ENCODE measurements around the gene UBASH3A. TPM values are rescaled to one million over a fixed set of nuclear protein-coding genes. Genes with fewer than 3 reads are reported as not detected.

Gene UBASH3A
- total RNA-seq, 1 donor from 2014 or later: not detected

DNA sequence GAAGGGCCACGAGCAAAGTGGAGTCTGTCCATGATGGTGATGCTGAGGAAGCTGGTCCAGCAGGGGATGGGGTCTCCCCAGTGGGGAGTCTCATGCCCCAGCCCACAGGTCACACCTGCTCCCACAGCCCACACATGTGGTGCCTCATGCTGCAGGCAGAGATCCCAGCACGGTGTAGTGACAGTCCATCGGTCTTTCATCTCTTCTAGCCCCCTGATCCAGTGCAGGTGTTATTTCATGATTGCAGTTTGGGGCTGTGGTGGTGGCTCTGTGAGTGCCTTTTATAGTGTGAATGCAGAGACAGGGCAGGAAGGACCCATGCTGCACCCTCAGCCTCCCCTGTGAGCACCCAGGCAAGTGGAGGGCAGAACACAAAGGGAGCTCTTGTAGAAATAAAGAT lies 45.0 kb downstream of the UBASH3A start:
- DNase-seq (ENCODE audit: low read depth in 2 of 2): no peak

DNA sequence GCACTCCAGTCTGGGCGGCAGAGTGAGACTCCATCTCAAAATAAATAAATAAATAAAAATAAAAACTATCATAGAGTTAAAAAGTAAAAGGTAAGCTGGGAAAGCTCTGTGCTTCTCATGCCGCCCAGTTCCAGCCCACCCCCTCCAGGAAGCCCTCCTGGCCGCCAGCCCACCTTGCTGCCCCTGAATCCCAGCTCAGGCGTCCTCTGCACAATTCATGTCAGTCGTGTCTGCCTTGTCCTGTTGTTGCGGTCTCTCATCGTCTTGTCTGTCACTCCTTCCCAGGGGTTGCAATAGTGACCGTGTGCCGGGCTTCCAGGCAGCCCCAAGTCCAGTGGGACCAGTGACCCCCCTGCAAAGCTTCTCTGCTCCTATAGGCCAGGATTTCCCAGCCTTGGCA lies 48.2 kb downstream of the UBASH3A start:
- no peak for DNase-seq (ENCODE audit: low read depth in 2 of 2)

DNA sequence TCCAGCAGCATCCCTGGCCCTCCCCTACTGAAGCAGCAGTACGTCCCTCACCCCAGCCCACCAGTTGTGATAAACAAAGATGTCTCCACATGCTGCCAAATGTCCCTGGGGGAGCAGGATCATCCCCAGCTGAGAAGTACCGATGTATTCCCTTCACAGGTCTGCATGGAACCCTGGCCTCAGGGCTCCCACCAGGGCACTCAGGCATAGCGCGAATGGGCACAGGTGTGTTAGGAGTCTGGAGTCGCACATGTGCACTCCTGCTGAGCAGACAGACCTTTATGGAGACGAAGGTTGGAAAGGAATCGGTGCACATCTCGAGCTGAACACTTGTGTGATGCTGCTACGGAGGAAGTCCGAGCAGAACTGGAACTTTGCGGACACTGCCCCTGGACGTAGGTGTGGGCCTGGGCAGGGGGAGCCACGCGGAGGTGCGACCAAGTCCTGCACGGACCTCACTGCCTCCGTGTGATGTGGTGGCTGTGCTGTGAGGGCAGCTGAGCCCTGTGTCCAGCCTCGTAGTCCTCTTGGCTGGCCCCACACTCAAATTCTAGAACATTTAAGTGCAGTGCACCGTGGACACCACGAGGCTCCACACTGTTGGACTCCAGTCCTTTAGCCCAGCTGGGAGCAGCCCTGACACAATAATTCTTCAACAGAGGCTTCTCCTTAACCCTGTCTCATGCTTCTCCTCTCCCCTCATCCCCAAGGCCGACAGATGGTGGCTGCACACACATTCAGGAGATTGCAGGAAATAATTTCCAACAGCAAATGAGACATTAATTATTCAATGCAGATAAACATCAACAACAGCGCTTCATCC lies 48.9 kb downstream of the UBASH3A start:
- no peak for DNase-seq (ENCODE audit: low read depth in 2 of 2)

DNA sequence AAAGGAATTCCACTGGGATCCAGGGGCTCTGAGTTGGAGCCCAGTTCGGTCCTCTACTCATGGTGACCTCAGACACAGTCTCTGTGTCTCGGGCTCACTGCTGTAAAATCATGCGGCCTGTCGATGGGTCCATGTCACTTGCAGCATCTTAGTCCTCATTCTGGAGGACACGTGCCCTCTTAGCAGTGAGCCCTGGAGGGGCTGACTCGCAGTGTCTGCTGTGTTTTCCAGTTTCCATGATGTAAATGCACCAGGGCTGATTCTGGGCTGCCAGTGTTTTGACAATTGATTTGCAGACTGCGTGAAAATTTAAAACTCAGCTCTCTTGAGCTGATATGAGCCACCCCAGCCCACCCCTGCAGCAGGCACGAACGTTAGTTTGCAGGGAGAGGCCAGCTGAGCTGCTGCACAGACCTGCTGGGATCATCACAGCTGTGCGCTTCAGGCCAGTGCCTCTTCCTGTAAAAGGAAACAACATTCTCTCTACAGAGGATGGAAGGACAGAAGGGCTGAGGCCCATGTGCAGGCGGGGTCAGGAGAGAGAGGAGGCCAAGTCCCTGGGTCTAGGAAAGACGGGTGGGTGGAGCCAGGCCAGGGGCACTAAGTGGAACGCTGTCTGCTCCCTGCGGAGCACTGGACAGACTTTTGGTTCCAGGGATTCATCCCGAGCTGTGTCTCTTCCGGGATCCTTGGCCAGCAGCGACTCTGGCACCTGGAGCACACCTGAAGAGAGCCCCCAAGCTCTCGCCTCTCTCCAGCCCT lies 49.7 kb downstream of the UBASH3A start:
- DNase-seq (ENCODE audit: low read depth in 2 of 2): peak; percentile 35 to 55

DNA sequence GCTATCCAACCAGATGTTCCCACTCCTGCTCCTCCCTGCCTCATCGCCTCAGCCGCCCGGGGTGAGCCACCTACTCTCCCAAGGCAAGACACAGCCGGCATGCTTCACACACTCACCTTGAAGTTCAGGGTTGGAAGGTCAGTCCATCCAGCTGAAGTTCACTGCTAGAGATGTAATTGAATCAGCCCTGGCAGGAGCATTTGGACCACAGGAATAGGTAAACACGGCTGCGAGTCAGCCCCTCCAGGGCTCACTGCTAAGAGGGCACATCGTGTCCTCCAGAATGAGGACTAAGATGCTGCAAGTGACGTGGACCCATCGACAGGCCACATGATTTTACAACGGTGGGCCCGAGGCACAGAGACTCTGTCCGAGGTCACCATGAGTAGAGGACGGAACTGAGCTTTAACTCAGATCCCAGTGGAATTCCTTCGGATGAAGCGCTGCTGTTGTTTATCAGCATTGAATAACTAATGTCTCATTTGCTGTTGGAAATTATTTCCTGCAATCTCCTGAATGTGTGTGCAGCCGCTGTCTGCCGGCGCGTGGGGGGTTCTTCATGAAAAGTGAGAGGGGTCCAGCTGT lies 50.4 kb downstream of the UBASH3A start:
- DNase-seq (ENCODE audit: low read depth in 2 of 2): no peak

DNA sequence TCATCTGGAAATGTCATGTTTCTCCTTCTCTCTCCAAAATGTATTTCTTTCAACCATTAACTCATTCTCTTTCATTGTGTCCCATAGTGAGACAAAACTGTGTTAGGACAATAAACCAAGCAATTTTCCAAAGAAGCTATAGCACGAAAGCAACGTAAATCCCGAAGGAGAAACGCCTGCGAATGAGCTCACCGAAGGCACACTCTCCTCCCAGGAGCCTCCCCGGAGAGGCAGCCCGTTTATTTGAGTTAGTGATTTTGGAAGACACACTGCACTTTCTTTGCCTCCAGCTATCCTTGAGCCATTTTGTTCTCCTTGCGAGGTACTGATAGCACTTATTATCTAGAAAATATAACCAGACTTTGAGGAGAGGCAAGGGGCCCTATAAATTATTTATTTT lies 51.1 kb downstream of the UBASH3A start:
- no peak for DNase-seq (ENCODE audit: low read depth in 2 of 2)

DNA sequence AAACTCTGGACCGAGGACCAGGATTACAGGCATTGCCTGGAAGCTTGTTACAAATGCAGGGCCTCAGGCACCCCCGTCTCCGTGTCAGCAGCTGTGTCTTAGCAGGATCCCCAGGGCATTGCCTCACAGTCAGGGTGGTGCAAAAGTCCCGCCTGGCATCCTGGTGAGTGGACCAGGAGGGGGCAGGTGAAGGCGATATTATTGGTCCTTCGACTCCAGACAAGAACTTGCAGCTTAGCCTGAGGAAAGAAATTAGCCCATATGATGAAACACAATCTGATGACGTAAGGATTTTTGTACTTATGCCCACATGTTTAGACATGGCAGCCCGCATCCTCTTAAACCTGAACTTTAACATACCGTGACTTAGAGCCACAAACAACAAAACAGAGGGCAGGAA lies 51.5 kb downstream of the UBASH3A start:
- no peak for DNase-seq (ENCODE audit: low read depth in 2 of 2)

DNA sequence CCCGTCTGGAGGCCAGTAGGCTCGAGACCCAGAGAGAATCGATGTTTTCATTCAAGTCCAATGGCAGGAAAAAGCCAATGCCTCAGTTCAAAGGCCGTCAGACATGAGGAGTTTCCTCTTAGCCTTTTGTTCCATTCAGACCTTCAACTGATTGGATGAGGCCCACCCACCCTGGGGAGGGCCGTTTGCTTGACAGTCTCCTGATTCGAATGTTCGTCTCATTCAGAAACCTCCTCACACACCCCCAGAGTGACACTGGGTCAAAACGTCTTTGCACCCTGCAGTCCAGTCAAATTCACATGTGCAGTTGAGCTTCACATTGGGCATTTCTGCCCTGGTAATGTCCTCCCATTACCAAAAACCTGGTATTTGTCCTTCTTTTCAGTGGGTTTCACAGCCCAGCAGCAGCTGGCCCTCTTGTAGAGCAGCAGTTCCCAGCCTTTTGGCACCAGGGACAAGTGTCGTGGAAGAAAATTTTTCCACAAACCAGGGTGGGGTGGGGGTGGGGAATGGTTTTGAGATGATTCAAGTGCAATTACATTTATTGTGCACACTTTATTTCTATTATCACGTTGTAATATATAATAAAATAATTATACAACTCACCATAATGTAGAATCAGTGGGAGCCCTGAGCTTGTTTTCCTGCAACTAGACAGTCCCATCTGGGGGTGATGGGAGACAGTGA lies 52.2 kb downstream of the UBASH3A start:
- no peak for DNase-seq (ENCODE audit: low read depth in 2 of 2)

DNA sequence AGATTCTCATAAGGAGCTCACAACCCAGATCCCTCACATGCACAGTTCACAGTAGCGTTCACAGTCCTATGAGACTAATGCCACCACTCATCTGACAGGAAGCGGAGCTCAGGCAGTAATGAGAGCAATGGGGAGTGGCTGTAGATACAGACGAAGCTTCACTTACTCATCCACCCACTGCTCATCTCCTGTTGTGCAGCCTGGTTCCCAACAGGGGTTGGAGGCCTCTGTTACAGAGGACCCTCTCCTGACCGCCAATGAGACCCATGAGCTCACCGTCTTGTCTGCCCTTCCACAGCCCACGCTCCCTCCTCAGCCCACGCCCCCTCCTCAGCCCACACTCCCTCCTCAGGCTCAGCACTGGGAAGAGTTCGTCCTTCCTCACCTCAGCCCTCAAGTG lies 52.8 kb downstream of the UBASH3A start:
- no peak for DNase-seq (ENCODE audit: low read depth in 2 of 2)

DNA sequence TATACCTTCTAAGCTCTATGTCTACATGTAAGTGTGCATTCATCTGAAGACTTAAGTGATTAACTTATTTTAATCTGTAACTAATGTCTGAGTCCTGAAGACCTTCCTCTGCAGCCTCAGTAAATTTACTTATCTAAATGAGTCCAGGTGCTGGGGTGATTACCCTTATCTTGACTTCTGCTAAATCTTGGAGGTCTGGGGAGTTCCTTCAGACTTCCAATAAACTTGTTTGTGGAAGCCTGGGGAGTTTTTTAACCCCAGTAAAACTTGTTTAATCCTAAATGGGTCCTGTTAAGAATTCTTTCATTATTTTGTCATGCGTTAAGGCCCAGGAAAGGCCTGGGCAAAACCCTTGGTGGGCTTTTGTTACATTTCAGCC lies 55.4 kb downstream of the UBASH3A start:
- no peak for DNase-seq (ENCODE audit: low read depth in 2 of 2)

DNA sequence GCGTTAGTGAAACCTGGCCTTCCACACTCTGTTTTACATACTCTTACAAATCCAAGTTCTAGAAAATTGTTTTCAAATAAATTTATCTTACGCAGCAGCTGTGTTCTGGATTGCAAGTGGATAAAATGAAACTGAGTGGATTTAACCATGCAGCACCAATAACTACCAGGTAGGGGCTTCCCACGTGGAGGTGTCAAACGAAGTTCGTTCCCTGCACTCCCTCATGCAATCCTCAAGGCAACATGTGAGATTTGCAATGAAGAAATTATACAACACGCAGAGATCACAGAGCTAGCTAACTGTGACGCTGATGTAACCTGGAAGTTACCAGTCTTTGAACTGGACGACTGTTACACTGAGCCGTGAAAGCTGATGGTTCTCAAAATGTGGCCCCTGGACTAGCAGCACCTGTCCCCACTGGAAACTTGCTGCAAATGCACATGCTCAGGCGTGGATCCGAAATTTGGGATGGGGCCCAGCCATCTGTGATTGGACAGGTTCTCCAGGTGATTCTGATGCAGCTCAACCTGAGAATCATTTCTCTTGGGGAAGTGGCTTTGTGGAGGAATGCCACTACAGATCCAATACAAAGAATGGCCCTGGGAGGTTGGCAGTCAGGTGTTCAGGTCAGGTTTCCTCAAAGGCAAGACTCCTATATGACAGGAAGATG lies 56.0 kb downstream of the UBASH3A start:
- DNase-seq (ENCODE audit: low read depth in 2 of 2): no peak

DNA sequence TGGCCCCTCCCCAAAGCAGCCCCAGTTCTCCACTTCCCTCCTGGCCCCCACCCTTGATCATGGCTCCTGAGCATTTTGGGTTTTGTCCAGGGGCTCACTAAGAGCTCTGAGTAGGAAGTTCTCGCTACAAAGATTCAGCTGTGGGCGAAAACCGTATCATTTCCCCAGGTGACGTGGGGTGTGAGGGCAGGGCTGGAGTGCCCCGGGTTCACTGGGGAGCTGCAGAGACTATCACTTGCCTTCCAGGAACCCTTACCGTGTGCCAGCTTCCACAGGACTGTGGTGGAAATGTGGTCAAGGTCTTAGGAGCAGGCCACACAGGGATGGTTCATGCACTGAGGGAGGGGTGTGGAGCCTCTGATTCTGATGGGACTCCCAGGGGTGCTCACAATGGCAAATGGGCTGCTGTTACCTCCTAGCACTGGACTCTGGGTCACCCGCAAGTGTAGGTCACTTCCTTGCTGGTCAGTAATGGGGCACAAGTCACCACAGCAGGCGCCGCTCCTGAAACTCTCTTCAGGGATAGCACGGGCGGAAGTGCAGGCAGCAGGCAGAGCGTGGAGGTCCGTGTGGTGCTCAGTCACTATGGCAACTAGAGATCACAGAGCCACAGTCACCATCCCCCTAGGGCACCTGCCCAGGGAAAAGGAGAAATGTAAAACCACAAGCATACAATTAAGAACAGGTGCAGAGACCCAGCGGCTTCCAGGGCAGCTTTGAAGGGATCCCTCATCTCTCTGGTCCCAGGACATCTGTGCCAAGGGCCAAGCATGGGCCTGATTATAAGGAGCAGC lies 56.9 kb downstream of the UBASH3A start:
- no peak for DNase-seq (ENCODE audit: low read depth in 2 of 2)

DNA sequence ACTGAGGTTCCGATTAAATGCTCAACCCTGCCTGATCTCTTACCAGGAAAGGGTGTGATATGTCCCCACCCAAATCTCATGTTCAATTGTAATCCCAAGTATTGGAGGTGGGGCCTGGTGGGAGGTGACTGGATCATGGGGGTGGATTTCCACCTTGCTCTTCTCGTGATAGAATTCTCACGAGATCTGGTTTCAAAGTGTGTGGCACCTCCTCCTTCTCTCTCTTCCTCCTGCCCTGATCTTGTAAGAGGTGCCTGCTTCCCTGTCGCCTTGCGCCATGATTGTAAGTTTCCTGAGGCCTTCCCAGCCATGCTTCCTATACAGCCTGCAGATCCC lies 57.5 kb downstream of the UBASH3A start:
- DNase-seq (ENCODE audit: low read depth in 2 of 2): no peak

DNA sequence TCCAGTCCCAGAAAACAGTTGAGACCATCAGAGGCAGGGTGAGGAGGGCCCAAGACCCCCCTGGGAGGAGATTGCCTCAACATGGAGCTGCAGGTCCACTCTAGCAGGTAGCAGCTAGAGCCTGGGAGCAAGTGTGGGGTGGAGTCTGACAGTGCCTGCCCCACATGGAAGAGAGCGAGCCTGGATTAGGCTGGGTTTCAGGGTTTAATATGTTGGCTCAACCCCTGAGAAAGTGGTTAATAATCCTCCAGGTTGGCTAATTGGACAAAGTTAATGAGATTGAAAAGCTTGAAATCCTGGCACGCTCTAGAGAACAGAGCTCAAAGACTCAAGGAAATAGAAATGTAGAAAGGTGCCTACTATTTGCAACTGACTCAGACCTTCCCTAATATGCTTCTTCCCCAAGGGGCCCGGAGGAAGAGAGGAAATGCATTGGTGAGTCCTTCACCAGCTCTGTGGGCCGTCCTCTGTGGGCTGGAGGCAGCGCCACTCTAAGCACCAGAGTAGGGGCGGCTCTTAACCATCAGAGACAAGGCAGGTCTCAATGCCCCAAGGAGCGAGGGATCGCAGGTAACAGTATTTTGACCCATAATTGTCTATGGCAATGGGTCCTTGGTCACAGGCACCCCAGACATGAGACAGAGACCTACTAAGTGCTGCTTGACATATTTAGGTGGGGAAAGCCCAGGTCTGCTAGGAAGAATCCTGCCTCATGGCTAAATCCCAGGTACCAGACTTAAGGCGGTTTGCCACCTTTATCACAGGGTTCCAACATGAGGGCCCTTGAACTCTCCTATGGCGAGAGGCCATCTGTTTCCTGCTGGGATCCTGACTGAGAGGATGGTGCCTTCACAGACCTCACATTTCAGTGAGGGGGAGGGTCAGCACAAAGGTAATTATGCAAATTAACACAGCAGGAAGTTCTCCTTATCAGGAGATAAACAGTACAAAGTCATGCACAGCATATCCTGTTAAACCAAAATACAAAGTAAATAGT lies 58.5 kb downstream of the UBASH3A start:
- no peak for DNase-seq (ENCODE audit: low read depth in 2 of 2)

DNA sequence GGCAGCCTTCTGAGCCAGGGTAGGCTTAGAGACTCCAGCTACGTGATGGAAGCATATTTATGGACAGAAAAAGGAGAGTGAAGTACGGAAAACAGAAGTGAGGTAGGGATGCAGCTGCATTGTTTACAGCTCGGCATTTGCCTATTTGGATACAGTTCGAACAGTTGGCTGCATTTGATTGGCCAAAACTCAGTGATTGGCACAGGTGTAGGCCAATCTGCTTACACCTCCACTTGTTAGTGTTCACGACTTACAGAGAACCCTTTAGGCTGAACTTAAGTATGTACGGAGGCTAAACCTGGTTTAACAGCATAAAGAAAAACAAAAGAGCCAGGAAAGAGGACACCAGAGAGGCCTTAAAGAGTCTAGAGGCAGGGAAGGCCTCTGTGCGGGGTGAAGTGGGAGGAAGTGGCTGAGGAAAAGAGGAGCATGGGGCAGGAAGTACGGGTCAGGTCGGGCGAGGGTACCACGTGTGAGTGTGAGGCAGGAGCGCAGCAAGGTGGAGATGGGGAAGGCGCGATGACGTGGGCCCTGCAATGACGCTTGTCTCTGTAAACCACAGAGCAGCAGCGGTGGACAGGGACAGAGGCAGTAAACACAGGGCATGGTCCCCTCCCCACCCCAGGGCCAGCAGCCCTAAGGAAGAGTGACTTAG lies 60.3 kb downstream of the UBASH3A start:
- DNase-seq (ENCODE audit: low read depth in 2 of 2): peak; percentile 69 to 87

DNA sequence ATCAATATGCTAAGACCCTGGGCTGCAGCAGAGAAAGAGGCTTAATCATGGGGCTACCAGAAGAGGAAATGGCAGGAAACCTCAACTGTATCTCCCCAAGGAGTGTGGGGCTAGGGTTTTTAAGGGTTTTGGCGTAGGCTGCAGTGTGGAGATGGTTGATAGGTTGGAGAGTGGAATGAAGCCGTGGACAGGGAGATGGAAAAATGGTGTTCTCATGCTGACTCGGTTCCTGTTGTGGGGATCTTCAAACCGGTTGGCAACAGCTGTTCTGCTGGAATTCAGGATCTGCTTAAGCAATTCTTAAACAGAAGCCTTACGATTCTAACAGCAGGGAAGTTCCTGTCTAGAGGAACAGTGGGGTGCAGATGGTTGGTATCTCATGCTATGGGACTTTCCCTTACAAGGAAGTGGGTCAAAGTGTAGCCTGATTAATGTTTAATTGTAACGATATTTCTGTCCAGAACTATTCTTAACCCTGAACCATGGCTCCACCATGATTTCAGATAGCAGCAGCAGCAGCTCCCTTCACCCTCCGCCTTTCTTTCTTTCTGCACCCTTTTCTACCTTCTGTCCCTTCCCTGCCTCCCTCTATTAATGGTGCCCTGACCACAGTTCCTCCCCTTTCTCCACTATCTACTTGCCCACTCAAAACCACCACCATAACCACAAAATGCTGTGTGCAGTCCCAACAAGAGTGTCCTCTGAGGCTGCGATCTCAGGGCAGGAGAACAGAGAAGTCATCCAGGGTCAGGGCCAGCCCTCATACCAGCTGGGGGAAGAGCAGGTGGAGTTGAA lies 61.5 kb downstream of the UBASH3A start:
- DNase-seq (ENCODE audit: low read depth in 2 of 2): no peak

DNA sequence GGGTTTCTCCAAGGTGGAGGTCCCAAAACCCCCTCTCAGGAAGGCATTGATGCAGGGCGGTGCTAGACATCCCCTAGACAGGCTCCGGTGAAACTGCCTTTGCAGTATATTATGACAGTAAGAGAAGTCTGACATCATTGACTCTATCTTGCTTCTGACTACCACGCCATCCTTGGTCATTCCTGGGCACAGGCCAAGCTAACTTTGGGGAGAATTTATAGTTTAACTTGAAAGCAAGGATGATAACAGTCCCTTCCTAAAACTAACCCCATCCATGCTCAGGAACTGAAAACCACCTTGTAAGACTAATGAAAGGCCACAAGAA lies 62.1 kb downstream of the UBASH3A start:
- DNase-seq (ENCODE audit: low read depth in 2 of 2): no peak

DNA sequence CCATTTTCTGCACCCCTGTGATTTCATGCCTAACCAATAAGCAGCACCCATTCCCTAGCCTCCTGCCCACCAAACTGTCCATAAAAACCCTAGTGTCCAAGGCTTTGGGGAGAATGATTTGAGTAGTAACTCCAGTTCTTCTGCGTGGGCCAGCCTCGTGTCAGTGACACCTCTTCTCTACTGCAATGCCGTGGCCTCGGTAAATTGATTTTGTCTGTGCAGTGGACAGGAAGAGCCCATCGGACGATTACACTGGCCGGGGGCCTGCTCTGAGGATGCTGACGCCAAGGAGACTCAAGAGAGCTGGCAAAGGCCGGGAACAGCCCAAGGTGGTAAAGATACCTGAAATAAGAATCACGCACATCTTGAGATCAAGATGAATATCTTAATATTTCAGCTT lies 63.0 kb downstream of the UBASH3A start:
- no peak for DNase-seq (ENCODE audit: low read depth in 2 of 2)

All from dermis microvascular lymphatic vessel endothelial cell (primary cell).